Natural killer cell (primary cell): ENCODE measurements around the gene PTPN12. TPM values are rescaled to one million over a fixed set of nuclear protein-coding genes. Genes with fewer than 3 reads are reported as not detected.

Experiments used
- ATAC-seq, 3 donors: fragments of 150-1000 bp in 2 of 3; fragments of 200-7000 bp in 1 of 3; cut with Tn5 transposase; 1 replicate in 1 of 3; 2 replicates in 2 of 3; pipeline ENCODE4 v1.10.0; 2021; ENCODE audit warnings: mild to moderate bottlenecking in 2 of 3, moderate library complexity in 2 of 3
- DNase-seq, 2 donors: peaks; one replicate each; pipeline versions ENCODE4 v3.0.0 to v3.0.0-alpha.2; 2013 to 2021; ENCODE audit warnings: mixed read lengths in 1 of 2
- H3K27ac ChIP-seq: one replicate; pipeline ENCODE4 v1.5.1; 2013; ENCODE audit warnings: mild to moderate bottlenecking, low read length
- H3K27me3 ChIP-seq: one replicate; pipeline ENCODE4 v1.6.1; 2013; ENCODE audit warnings: low read length; ENCODE audit not compliant: control insufficient read depth, insufficient read depth
- H3K36me3 ChIP-seq: one replicate; pipeline ENCODE4 v1.6.1; 2013; ENCODE audit warnings: low read length; ENCODE audit not compliant: control insufficient read depth, insufficient read depth
- H3K4me1 ChIP-seq: one replicate; pipeline ENCODE4 v1.6.1; 2013; ENCODE audit warnings: low read length; ENCODE audit not compliant: control insufficient read depth, insufficient read depth
- H3K4me3 ChIP-seq: one replicate; pipeline ENCODE4 v1.5.1; 2013; ENCODE audit warnings: low read length
- H3K9me3 ChIP-seq: one replicate; pipeline ENCODE4 v1.6.1; 2013; ENCODE audit warnings: low read length; ENCODE audit not compliant: control insufficient read depth, insufficient read depth
- H3K27ac Mint-ChIP-seq, 2 donors: one replicate each; pipeline ENCODE4 v1.8.0; 2022; ENCODE audit warnings: mild to moderate bottlenecking in 2 of 2, mixed read lengths in 2 of 2, moderate library complexity in 1 of 2
- H3K27me3 Mint-ChIP-seq, 2 donors: one replicate each; pipeline ENCODE4 v1.8.0; 2022; ENCODE audit warnings: low read depth in 2 of 2, mixed read lengths in 2 of 2
- H3K36me3 Mint-ChIP-seq: one replicate; pipeline ENCODE4 v1.8.0; 2022; ENCODE audit warnings: mixed read lengths
- H3K4me1 Mint-ChIP-seq, 2 donors: one replicate each; pipeline ENCODE4 v1.8.0; 2022; ENCODE audit warnings: mixed read lengths in 2 of 2
- H3K4me3 Mint-ChIP-seq: one replicate; pipeline ENCODE4 v1.8.0; 2022; ENCODE audit warnings: mild to moderate bottlenecking, moderate library complexity, mixed read lengths
- H3K9me3 Mint-ChIP-seq, 2 donors: one replicate each; pipeline ENCODE4 v1.8.0; 2022; ENCODE audit warnings: mixed read lengths in 2 of 2
- WGBS: methylation state at CpG from one replicate; pipeline ENCODE4 v1.1.7; 2013; ENCODE audit warnings: missing lambda C conversion rate; ENCODE audit not compliant: insufficient coverage; 5-methylcytosine and 5-hydroxymethylcytosine counted together
- intact Hi-C: fragments of 100-400 bp; cut with micrococcal nuclease; formaldehyde crosslinking; loops from one replicate; pipeline ENCODE4 v1.14.2; 2022
- total RNA-seq, 4 donors: library from RNA; stranded (reverse); fragments of 120-200 nt in 1 of 4; gene quantifications; one replicate each; pipeline versions ENCODE4 v1.2.3 to v1.2.4, GENCODE V29; 2013 to 2022
- TF ChIP-seq, protein P1 (sequence below): fragments of 200-600 bp; IDR thresholded peaks from one replicate; pipeline ENCODE4 v1.8.0; 2022; ENCODE audit warnings: antibody characterized with exemption

PTPN12 gene
- total RNA-seq, 3 donors from 2014 or later (not counting 1 experiment from before 2014, with no cell fraction given): 261 to 396 (median 263) TPM

DNA sequence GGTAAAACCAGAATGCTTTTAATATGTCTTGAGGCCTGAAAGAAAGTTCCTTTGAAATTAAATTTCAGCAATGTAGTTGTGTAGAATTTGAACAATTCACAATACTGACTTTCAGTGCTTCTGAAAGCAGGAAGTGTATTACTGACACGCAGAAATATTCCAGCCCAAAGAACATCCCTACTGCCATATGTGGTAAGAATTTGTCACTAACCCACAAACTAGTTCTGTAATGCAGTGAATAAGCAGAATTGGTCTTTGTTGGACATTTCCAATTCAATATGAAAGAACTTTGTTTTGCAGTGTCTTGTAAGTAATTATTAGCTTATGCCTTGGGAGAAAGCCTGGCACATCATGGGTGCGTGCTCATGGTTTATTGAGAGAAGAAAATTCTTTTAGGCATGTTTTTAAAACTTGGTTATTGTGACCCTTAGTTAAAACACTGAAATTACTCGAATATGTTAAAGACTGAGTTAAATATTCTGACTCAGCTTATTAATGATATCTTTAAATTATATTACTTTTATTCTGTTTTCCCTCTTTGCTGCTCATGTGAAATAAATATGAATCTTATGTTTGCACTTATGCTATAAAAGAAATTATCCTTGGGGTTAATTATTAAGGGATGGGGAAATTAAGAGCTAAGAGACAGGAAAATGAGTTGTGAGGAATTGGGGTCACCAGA, 33.4 kb downstream of the PTPN12 start:
- Histone ChIP-seq H3K9me3 (no peaks in the 10 kb centered on the region), H3K27me3 (no peaks in the 10 kb centered on the region), H3K4me3 (no peak overlapping the region), H3K27ac (peak overlapping the region; percentile 42), H3K4me1 (peaks cover 36% of the 10 kb centered on the region), H3K36me3 (peaks cover 42% of the 10 kb centered on the region)
- H3K9me3 Mint-ChIP-seq: no peaks in the 10 kb centered on the region
- intact Hi-C loops: no loop called here
- H3K27me3 Mint-ChIP-seq: no peaks in the 10 kb centered on the region
- peaks cover 72 to 89% of the 10 kb centered on the region in 2 donors for H3K4me1 Mint-ChIP-seq
- WGBS: 100% methylated on average over 1 of the region's 3 CpGs
- H3K27ac Mint-ChIP-seq: peak overlapping the region; percentile 87 to 92
- peaks cover 13% of the 10 kb centered on the region for H3K36me3 Mint-ChIP-seq
- TF ChIP-seq, protein P1, sequence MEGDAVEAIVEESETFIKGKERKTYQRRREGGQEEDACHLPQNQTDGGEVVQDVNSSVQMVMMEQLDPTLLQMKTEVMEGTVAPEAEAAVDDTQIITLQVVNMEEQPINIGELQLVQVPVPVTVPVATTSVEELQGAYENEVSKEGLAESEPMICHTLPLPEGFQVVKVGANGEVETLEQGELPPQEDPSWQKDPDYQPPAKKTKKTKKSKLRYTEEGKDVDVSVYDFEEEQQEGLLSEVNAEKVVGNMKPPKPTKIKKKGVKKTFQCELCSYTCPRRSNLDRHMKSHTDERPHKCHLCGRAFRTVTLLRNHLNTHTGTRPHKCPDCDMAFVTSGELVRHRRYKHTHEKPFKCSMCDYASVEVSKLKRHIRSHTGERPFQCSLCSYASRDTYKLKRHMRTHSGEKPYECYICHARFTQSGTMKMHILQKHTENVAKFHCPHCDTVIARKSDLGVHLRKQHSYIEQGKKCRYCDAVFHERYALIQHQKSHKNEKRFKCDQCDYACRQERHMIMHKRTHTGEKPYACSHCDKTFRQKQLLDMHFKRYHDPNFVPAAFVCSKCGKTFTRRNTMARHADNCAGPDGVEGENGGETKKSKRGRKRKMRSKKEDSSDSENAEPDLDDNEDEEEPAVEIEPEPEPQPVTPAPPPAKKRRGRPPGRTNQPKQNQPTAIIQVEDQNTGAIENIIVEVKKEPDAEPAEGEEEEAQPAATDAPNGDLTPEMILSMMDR: no peak
- no peak for ATAC-seq
- peak overlapping the region; percentile 35 for H3K4me3 Mint-ChIP-seq
- DNase-seq: peak in 1 of 2 donors; percentile 8

DNA sequence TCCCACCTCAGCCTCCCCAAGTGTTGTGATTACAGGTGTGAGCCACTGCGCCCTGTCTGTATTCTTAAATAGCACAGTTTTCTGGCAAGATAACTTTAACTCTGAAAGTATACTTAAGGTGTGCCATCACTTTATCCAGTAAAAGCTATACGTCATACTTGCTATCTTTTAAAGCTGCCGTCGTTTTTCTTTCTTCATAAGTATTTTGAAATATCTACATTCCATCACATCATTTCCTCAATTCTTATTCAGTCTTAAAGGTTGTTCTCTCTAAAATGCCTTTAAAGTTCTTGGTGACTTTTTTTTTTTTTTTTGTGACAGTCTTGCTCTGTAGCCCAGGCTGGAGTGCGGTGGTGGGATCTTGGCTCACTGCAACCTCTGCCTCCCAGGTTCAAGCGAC, 34.7 kb downstream of the PTPN12 start:
- Mint-ChIP-seq H3K4me1 (peaks cover 65 to 82% of the 10 kb centered on the region in 2 donors), H3K36me3 (peaks cover 13% of the 10 kb centered on the region)
- ATAC-seq: no peak

DNA sequence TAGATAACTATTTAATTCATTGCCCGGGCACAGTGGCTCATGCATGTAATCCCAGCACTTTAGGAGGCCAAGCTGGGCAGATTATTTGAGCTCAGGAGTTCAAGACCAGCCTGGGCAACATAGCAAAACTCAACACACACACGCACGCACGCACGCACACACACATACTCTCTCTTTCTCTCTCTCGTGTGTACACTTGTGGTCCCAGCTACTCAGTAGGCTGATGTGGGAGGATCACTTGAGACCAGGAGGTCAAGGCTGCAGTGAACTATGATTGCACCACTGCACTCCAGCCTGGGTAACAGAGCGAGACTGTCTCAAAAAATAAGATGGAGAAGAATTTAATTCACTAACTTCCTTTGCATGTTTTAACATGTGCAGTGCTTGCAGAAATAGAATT, 38.1 kb downstream of the PTPN12 start:
- peak overlapping the region; percentile 29 to 65 for H3K27ac Mint-ChIP-seq
- no peak overlapping the region for H3K27ac ChIP-seq
- H3K9me3 ChIP-seq: no peaks in the 10 kb centered on the region
- H3K4me3 Mint-ChIP-seq: peak overlapping the region; percentile 67
- peaks cover 49 to 73% of the 10 kb centered on the region in 2 donors for H3K4me1 Mint-ChIP-seq
- ATAC-seq (no peak), DNase-seq (no peak)
- H3K27me3 ChIP-seq: no peaks in the 10 kb centered on the region
- 80% methylated on average over 7 of the region's 7 CpGs for WGBS
- peaks cover 13% of the 10 kb centered on the region for H3K36me3 Mint-ChIP-seq
- H3K27me3 Mint-ChIP-seq: no peaks in the 10 kb centered on the region
- intact Hi-C loops: no loop called here
- no peak overlapping the region for H3K4me3 ChIP-seq
- H3K9me3 Mint-ChIP-seq: no peaks in the 10 kb centered on the region
- TF ChIP-seq, protein P1: no peak
- peaks cover 68% of the 10 kb centered on the region for H3K36me3 ChIP-seq
- H3K4me1 ChIP-seq: peaks cover 16% of the 10 kb centered on the region

More for the DNA sequence above, 34.7 kb downstream of the PTPN12 start:
- H3K9me3 ChIP-seq: no peaks in the 10 kb centered on the region
- Mint-ChIP-seq H3K27me3 (no peaks in the 10 kb centered on the region), H3K9me3 (no peaks in the 10 kb centered on the region), H3K27ac (peak overlapping the region; percentile 5 to 92), H3K4me3 (peak overlapping the region; percentile 13)
- no peak overlapping the region for H3K27ac ChIP-seq
- TF ChIP-seq, protein P1: no peak
- H3K4me3 ChIP-seq: no peak overlapping the region
- H3K27me3 ChIP-seq: no peaks in the 10 kb centered on the region
- 96% methylated on average over 6 of the region's 6 CpGs for WGBS
- peaks cover 31% of the 10 kb centered on the region for H3K4me1 ChIP-seq
- intact Hi-C loops: no loop called here
- H3K36me3 ChIP-seq: peaks cover 49% of the 10 kb centered on the region
- DNase-seq: no peak

DNA sequence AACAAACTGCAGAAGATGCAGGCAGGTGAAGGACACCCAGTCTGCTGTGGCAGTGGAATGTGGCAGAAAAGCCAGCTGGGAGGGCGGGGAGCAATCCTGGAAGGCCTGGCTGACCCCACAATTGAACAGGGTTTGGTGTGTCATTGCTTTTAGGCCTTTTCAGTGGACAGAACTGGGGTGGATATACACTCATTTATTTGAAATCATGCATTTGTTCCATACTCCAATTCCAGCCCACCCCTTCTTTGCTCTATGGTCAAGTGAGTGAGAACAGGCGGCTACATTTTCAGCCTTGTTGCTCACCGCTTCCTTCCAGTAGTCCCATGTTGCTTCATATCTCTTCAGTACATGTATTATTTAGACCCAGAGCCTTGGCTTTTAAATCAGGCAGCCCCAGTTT, 39.8 kb downstream of the PTPN12 start:
- no peaks in the 10 kb centered on the region for H3K9me3 ChIP-seq
- H3K4me3 ChIP-seq: no peak overlapping the region
- Mint-ChIP-seq H3K27ac (peak overlapping the region; percentile 7 to 65), H3K4me3 (no peak overlapping the region), H3K36me3 (peaks cover 8% of the 10 kb centered on the region), H3K9me3 (no peaks in the 10 kb centered on the region), H3K4me1 (peaks cover 48 to 73% of the 10 kb centered on the region in 2 donors), H3K27me3 (no peaks in the 10 kb centered on the region)
- WGBS: 97% methylated on average over 3 of the region's 3 CpGs
- peaks cover 66% of the 10 kb centered on the region for H3K36me3 ChIP-seq
- no peak overlapping the region for H3K27ac ChIP-seq
- ATAC-seq (no peak), DNase-seq (no peak)
- intact Hi-C loops: no loop called here
- H3K27me3 ChIP-seq: no peaks in the 10 kb centered on the region
- TF ChIP-seq, protein P1: no peak
- H3K4me1 ChIP-seq: peaks cover 14% of the 10 kb centered on the region
